HG02884 (cell line): Measurements from ENCODE around the gene DSCAML1.
"Not testable (repeated sequence)": the region's sequence is repeated elsewhere in the genome, so short reads cannot be mapped to it uniquely, and the experiment has no call there.

Experiments
- ATAC-seq: cut with Tn5 transposase; IDR thresholded peaks from one replicate; pipeline ENCODE4 v1.9.1; 2021; ENCODE audit warnings: mild to moderate bottlenecking, moderate library complexity; ENCODE audit not compliant: unreplicated experiment

Gene DSCAML1

GRCh38 chr11:117766026-117766425 is 31.0 kb downstream of the DSCAML1 start:
- no peak for ATAC-seq

GRCh38 chr11:117765068-117765467 is 31.9 kb downstream of the DSCAML1 start:
- ATAC-seq, result no peak

DNA sequence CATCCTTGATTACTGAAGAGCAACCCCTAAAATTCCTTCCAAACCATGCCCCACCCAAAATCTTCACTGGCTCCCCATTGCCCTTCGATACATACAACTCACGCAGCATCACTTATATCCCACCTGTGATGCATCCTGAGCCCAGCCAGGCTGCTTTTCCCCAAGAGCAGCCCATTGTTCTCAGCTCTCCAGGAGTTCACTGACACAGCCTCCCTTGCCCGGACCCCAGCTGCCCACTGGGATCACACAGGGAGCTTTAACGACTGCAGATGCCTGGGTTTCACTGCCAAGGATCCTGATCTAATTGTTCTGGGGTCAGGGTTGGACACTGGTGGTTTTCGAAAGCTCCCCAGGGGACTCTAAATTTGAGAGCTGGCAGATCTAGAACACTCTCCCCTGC is 33.6 kb downstream of the DSCAML1 start:
- ATAC-seq, result not testable (repeated sequence)

GRCh38 chr11:117761993-117762392 is 35.0 kb downstream of the DSCAML1 start:
- no peak for ATAC-seq

DNA sequence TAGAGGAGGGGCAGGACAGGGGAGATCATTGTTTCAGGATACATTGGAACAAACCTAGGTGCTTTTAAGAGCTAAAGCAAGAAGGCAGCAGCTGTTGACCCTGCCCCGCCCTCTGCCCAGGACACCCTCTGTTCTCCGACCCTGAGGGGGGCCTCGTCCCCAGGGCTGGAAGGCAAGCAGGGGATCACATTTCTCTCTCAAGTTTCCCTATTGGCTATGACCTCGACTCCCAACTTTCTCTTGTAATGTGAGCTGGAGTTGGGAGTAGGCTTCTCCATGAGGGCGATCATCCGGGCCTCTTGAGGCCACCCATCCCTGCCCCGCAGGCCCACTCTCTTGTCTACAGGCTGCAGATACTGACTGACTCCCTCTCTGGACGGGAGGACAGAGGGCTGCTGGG is 37.7 kb downstream of the DSCAML1 start:
- ATAC-seq, result no peak

DNA sequence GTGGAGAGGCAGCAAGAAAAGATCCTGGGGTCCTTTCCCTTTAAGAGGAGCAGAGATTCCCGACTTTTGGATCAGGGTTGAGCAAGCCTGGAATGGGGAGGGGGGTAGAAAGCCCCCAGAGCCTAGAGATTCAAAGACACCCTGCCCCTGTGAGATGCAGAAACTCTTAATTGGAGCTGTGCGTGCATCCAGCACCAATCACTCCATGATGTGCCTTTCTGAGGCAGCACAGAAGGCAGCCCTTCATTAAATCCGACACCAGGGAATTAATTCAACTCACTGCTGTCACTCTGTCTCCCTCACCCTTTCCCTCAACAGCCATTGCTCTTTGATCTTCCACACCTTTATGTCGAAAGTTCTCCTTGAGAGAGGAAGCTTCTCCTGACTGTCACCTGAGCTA is 43.0 kb downstream of the DSCAML1 start:
- no peak for ATAC-seq

DNA sequence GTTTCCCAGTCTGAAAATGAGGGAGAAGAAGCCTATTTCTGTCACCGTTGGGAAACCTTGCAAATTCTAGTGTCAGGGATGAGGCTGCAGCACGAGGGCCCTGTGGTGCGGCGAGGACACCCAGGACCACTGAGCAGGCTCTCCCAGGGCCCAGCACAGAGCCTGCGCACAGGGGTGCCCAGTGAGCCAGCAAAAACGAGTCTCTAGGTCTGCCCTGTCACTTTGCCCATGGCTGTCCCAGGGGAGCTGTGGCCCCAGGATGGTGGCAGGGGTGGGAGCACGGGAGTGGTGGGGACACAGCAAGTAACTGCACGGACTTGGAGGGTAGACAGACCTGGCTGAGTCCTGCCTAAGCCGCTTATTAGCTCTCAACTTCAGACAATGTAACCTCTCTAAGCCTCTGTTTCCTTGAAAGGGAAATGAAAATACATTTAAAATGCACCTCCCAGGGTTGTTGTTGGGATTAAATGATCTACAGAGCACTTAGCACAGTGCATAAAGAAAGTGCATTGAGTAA is 44.2 kb downstream of the DSCAML1 start:
- ATAC-seq, result no peak

GRCh38 chr11:117752071-117752470 is 44.9 kb downstream of the DSCAML1 start:
- no peak for ATAC-seq

DNA sequence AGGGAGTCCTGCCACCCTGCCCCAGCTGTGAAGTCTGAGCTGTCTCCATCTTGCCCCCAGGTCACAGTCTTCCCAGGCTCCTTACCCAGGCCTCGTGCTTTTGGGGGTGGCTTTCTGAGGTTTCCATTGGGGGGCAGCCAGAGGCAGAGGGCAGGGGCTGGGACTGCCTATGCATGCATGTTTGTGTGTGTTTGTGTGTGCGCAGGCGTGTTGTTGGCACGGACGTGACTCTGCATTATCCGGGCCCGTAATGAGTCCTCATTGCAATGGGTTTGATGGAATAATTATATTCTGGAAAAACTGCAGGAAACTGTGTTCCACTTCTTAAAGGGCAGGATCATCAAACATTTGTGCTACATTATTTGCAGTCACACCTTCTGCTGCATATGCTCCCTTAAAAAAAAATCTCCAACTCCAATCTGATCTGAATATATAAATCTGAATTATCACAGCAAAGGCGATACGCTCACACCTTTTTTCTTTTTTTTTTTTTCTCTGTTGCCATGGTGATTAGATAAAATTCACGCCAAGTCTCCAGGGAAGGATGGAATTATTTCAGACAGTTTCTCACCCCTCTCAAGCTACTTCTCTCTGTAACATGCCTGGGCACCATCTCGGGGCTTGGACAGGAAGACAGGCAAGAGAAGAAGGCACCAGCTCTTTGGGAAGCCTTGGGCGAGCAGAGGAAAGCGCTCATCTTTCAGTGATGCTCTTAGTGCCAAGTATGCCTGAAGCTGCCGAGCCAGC is 45.9 kb downstream of the DSCAML1 start:
- no peak for ATAC-seq

DNA sequence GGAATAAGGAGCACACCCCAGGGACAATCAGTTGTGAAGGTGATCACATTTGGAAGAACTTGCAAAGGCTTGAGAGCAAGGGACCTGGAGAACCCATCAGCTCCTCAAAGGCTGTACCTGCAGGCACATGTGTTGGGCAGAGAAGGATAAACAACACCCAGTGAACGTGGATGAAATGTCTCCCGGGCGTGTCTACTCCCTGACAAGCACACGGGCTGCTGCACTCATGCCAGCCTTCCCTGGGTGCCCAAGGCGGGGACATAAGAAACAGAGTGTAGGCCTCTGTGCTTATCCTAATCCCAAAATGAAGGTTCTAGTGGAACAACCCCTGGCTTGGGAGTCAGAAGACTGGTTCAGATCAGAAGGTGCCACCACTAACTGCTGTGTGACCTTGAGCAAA is 46.7 kb downstream of the DSCAML1 start:
- ATAC-seq, result no peak

GRCh38 chr11:117749541-117749910 is 47.5 kb downstream of the DSCAML1 start:
- no peak for ATAC-seq

DNA sequence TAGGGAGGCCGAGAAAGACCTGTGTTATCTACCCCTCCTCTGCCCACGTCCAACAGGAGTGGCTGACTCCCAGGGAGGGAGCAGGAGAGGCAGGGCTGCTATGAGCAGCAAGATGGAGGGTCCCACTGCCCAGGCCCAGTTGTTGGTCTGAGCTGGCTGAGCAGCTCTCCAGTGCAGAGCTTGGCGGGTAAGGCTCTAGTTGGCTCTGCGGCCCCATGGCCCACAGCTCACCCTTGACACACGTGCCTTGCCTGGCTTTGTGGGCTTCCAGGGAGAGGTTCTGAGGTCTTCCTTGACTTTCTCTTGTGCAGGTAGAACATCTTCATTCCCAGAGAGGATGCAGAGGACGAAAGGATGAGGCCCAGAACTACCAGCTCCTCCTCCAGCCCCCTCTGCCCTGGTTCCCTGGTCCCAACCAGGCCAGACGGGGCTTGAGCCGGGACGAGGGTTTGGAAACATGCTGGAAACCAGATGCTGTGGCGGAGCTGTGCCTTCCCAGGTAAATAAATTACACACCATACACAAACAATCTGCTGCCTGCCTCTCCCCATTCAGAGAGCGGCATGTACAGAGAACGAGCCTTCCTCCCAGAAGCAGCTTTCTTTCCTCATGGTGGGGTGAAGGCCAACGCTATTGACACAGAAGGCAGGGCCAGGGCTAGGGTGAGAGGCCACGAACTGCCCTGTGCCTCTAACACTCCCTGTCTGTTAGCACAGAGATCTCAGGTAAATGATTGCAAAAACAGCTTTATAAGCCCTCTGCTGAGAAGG is 48.1 kb downstream of the DSCAML1 start:
- no peak for ATAC-seq

DNA sequence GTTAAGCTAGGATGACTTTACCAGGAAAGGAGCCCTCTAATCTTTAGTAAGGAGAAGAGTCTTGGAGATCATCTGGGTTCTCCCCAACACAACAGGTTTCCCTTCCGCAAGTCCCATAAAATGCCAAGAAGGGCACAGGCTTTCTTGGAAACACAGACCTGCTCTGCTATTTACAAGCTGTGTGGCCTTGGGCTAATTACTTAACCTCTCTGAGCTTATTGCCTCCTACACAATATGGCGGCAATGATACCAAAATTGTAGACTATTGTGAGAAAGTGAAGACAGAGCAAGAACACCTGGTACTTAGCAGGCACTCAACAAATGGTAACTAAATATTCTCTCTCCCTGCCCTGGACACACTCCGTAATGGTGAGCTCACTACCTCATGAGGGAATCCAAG is 49.1 kb downstream of the DSCAML1 start:
- no peak for ATAC-seq

DNA sequence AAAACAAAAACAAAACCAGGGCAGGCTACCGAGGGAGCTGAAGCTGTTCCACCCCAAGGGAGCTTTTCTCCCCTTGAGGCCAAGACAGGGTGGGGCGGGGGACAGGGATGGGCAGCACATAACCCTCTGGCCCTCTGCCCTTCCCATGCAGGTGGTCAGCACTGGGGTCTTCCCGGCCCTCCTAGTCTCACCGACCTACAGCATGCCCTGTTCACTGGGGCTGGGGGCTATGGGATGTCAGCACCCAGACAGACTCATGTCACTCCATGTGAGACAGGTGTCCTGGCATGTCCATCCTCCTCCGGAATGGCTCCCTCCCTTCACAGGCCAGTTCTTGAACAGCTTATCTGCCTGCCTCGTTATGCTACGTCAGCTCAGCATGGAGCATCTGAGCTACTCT is 51.7 kb downstream of the DSCAML1 start:
- no peak for ATAC-seq

GRCh38 chr11:117744471-117745150 is 52.4 kb downstream of the DSCAML1 start:
- ATAC-seq, result no peak

DNA sequence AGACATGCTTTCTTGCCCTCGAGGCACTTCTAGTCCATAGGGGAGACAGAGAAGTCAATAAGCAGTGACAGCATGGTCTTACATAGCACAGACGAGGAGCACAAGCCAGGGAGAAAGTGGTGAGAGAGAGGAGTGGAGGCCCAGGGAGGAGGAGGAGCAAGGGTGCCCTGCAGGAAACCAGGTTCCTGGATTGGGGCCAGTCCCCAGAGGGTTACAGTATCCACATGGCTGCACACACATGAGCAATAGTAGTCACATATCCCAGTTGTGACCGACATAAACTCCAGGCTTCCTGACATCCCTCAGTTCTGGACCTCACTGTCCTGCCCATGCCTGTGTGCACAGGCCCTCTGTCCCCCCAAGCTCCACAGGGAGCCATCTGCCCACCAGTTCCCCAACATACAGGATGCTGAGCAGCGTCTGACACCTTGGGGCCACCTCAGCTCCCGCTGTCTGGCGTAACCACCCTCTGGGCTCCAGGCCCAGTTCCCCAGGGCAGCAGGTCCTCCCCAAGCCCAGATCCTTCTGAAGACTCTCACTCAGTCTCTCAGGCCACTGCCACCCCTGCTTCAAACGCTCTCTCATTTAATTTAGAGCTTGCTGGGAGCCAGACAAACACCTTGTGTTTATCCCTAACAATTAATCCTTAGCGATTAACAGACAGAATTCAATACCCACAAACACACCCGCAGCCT is 53.7 kb downstream of the DSCAML1 start:
- no peak for ATAC-seq

DNA sequence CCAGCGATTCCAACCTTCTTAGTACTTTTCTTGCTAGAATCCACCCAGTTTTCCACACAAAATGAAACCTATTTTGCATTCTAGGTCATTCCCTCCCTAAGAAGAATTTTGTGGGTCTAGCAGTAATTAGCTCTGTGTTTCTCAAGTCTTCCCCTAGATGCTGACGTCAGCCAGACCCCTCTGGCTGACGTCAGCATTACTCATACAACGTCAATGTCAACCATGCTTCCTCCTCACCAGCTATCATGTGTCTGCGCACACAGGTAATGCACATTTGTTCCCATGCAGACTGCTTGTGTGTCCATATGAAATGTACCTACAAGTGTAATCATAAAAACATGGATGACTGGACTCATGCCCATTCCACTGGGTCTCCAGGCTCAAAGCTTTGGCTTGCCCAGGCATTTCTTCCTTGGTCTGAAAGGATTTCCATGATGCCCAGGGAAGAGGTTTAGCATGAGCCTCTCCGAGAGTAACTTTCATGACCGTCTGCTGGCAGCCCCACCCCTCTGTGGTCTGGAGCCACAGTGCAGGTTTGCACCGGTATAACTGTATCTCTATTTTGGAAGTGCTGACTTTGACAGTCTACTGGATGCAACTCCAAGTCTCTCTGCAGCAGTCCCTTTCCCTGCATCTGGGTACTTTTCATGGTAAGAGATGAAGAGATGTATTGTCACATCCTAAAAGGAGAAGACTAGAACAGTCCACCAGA is 58.6 kb downstream of the DSCAML1 start:
- no peak for ATAC-seq

- ATAC-seq, result no peak
Observed at GRCh38 chr11:117735350-117735977, 61.6 kb downstream of the DSCAML1 start.

DNA sequence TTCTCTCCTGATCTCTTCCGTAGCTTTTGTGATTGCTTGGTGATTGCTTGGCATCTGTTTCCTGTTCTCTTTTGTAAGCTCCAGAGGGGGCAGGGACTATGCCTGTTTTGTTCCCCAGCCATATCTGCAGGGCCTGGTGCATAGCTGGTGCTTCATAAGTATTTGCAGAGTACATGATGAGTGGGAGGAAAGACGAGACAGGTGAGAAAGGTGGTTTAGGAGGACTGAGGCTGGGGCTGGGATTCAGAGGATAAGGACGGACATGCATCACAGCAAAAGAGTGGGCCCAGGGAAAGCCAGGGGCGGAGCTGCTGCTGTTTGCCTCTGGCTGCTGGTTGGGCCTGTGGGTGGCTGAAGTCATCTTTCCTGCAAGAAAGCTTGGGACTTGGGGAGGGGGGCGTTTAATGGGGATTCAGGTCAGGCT is 62.4 kb downstream of the DSCAML1 start:
- no peak for ATAC-seq

DNA sequence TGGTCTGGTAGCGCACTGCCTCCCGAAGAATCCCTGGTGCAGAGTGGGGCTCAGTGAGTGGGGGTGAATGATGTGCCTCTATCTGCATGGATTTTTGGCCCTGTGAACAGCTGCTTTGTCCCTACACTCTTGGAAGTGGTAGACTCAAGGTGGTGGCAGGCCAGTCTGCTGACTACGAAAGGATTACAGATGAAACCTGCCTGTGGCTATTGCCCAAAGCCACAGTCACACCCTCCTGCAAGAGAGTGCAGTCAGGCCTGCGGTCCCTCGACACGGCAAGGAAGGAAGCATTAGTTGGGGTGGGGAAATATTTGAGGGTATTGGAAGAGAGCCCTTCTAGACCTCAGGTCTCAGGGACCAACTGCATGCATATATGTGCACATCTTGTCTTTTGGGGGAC is 63.7 kb downstream of the DSCAML1 start:
- no peak for ATAC-seq
